OCI-LY3 (cell line): ENCODE data around the gene CEP135.

ENCODE experiments used
- H2AFZ ChIP-seq: fragments of 200-600, 300-600 bp; shearing (Covaris generic); 2 replicates; pipeline ENCODE4 v1.6.0; 2014; ENCODE audit warnings: antibody characterized with exemption, low read depth, low read length
- H3K27ac ChIP-seq: fragments of 200-600, 300-600 bp; sonication (generic); 2 replicates; pipeline ENCODE4 v1.5.1; 2014; ENCODE audit warnings: mild to moderate bottlenecking, low read length, moderate library complexity, mixed read lengths
- H3K27me3 ChIP-seq: fragments of 200-600, 300-600 bp; sonication (generic); 2 replicates; pipeline ENCODE4 v1.6.1; 2014; ENCODE audit warnings: low read depth, low read length, mixed read lengths
- H3K36me3 ChIP-seq: fragments of 200-600, 300-600 bp; sonication (generic); replicated peaks from 2 replicates; pipeline ENCODE3; 2014; ENCODE audit warnings: low read depth, low read length, mixed read lengths
- H3K4me1 ChIP-seq: fragments of 300-600, 200-600 bp; sonication (generic); 2 replicates; pipeline ENCODE4 v1.6.1; 2014; ENCODE audit warnings: low read length, mixed read lengths
- H3K4me2 ChIP-seq: fragments of 200-600, 300-600 bp; sonication (generic); 2 replicates; pipeline ENCODE4 v1.6.1; 2014; ENCODE audit warnings: low read length, mixed read lengths
- H3K4me3 ChIP-seq: fragments of 300-600, 200-600 bp; sonication (generic); 2 replicates; pipeline ENCODE4 v1.5.1; 2014; ENCODE audit warnings: antibody characterized with exemption, mild to moderate bottlenecking, low read length, moderate library complexity
- H3K79me2 ChIP-seq: fragments of 300-600, 200-600 bp; shearing (Covaris generic); 2 replicates; pipeline ENCODE4 v1.6.1; 2014; ENCODE audit warnings: mild to moderate bottlenecking, low read length, mixed read lengths
- H3K9ac ChIP-seq: fragments of 300-600, 200-600 bp; shearing (Covaris generic); 2 replicates; pipeline ENCODE4 v1.6.0; 2014; ENCODE audit warnings: mild to moderate bottlenecking, low read length, moderate library complexity
- H3K9me3 ChIP-seq: fragments of 200-600, 300-600 bp; shearing (Covaris generic); 2 replicates; pipeline ENCODE4 v1.6.1; 2014; ENCODE audit warnings: low read length, mixed read lengths; ENCODE audit not compliant: insufficient read depth
- H4K20me1 ChIP-seq: fragments of 200-600, 300-600 bp; sonication (generic); 2 replicates; pipeline ENCODE4 v1.6.1; 2016; ENCODE audit warnings: low read length, mixed read lengths; ENCODE audit not compliant: insufficient read depth
- CTCF ChIP-seq: fragments of 200-600, 300-600 bp; sonication (generic); IDR thresholded peaks from 2 replicates; pipeline ENCODE4 v1.5.1; 2014; ENCODE audit warnings: antibody characterized with exemption, low read length, low read depth
- EZH2phosphoT487 ChIP-seq: fragments of 200-600 bp; shearing (Covaris generic); IDR thresholded peaks from 2 replicates; pipeline ENCODE4 v1.6.1; 2018; ENCODE audit warnings: antibody characterized with exemption, mixed run types, low read depth

The CEP135 gene

DNA sequence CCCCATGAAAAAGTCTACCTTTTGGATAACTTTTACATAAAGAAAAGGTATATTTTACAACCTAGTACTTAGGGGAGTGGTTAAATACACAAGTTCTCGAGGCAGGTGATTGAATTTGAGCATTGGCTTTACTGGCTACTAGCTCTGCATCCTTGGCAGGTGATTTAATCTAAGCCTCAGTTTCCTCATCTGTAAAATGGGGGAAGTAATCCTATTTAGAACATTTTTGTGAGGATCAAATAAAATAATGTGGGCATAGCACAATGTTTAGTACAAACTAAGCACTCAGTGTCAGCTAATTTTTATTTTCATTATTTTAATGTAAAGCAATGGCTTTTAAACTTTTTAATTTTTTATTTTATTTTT is 102.9 kb downstream of the CEP135 start:
- H3K36me3 ChIP-seq: no peaks in the 10 kb centered on the region
- H3K4me3 ChIP-seq: no peak overlapping the region
- TF ChIP-seq EZH2phosphoT487: no peak
- no peak for TF ChIP-seq CTCF
- H2AFZ ChIP-seq: no peak overlapping the region
- H4K20me1 ChIP-seq: no peaks in the 10 kb centered on the region
- peaks cover 26% of the 10 kb centered on the region for H3K4me1 ChIP-seq
- no peaks in the 10 kb centered on the region for H3K79me2 ChIP-seq
- H3K9ac ChIP-seq: no peak overlapping the region
- H3K27me3 ChIP-seq: no peaks in the 10 kb centered on the region
- no peaks in the 10 kb centered on the region for H3K9me3 ChIP-seq
- no peak overlapping the region for H3K27ac ChIP-seq
- no peak overlapping the region for H3K4me2 ChIP-seq

DNA sequence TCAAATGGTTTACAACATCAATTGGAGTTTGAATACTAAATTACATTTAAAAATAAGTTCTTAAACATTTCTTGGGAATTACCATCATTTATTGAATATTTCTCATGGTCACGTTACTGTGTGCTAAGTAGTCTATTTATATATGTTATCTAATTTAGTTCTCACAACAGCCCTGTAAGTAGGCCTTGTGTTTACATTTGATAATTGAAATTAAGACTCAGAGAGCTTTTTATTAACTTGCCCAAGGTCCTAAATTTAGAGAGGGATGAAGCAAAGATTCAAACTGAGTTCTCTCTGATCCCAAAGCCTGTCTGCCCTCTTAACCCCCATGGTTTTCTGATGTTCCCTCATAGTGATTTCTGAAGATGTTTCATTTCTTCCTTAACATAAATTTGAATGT is 103.7 kb downstream of the CEP135 start:
- no peaks in the 10 kb centered on the region for H4K20me1 ChIP-seq
- H3K4me2 ChIP-seq: peak overlapping the region; percentile 50
- 0 out of 2 replicates have a peak overlapping the region, but pooled peaks have one; percentile 9 for H3K4me3 ChIP-seq
- H3K36me3 ChIP-seq: no peaks in the 10 kb centered on the region
- H3K79me2 ChIP-seq: no peaks in the 10 kb centered on the region
- no peak for TF ChIP-seq EZH2phosphoT487
- no peak overlapping the region for H3K27ac ChIP-seq
- H3K9ac ChIP-seq: no peak overlapping the region
- no peak overlapping the region for H2AFZ ChIP-seq
- H3K9me3 ChIP-seq: no peaks in the 10 kb centered on the region
- peaks cover 26% of the 10 kb centered on the region for H3K4me1 ChIP-seq
- H3K27me3 ChIP-seq: no peaks in the 10 kb centered on the region

- Histone ChIP-seq H3K36me3 (no peaks in the 10 kb centered on the region), H3K27ac (no peak overlapping the region), H2AFZ (no peak overlapping the region), H3K9ac (no peak overlapping the region), H3K4me3 (0 out of 2 replicates have a peak overlapping the region, but pooled peaks have one; percentile 9), H3K4me1 (peaks cover 26% of the 10 kb centered on the region), H3K4me2 (peak overlapping the region; percentile 50), H4K20me1 (no peaks in the 10 kb centered on the region), H3K79me2 (no peaks in the 10 kb centered on the region), H3K27me3 (no peaks in the 10 kb centered on the region), H3K9me3 (no peaks in the 10 kb centered on the region)
- TF ChIP-seq CTCF (no peak), EZH2phosphoT487 (no peak)
These were observed 104.2 kb downstream of the CEP135 start for GRCh38 chr4:56052966-56053365.

DNA sequence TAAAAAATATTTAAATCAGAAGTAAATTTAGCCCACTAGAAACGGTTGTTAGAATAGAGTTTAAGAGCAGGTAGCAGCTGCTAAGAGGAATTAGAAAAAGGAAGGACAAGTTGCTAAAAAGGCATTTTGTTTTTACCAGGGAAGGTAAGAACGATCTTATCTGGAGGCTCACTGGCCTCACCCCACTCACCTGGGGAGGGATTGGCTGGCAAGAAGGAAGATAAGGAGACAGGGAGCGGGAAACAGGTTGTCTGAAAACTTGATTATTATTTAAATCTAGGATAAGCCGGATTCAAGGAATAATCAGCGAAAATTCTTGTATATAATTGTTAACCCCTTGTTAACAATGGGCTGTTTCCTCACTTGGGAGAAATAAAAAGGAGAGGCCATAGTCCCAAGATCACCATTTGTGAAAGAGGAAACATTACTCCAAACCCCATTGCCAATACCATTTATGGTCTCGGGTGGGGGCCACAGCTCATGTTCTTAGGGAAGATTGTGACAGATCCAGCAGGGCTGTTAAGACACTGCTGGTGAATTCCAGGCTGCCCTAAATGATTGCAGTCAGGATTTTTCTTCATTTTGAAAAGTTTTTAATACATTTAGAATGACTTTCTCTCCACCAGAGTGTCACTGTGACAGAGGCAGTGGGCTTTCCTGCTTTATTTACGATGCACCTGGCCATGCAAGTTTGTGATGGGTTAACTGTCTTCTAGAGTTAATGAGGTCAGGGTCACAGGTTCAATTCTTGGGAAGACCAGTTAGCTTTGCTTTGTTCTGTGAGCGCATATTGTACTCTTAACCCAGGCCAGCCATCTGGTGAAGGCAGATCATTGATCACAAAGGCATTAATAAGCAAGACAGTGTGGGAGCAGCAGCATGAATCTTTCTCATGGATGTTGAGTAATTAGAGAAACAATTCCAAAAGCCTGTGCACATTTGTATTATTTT is 106.6 kb downstream of the CEP135 start:
- Histone ChIP-seq H3K9ac (no peak overlapping the region), H3K79me2 (no peaks in the 10 kb centered on the region), H4K20me1 (no peaks in the 10 kb centered on the region), H3K9me3 (no peaks in the 10 kb centered on the region), H3K4me2 (no peak overlapping the region), H3K36me3 (no peaks in the 10 kb centered on the region), H2AFZ (no peak overlapping the region), H3K27me3 (no peaks in the 10 kb centered on the region), H3K4me3 (no peak overlapping the region), H3K27ac (no peak overlapping the region), H3K4me1 (peaks cover 18% of the 10 kb centered on the region)
- TF ChIP-seq EZH2phosphoT487 (no peak), CTCF (no peak)
